ENCODE measurements around the gene TFG. TPM values are rescaled to one million over a fixed set of nuclear protein-coding genes. Genes with fewer than 3 reads are reported as not detected.

TFG gene
- total and polyA plus RNA-seq, 11 donors: 54.9 to 115 (median 90.5) TPM

DNA sequence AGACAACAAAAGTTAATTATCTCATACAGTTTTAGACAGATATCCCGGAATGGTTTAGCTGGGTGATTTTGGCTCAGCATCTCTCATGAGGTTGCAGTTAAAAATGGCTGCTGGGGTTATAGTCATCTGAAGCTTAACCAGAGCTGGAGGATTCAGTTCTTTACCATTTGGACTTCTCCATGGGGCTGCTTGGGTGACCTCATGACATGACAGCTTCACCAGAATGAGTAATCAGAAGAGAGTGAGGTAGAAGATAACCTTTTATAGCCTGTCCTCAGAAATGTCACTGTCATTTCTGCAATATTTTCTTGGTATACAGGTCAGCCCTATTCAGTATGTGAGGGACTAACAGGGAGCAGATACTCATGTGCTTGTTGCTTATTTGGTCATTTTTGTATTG, 30.9 kb downstream of the TFG start:
- peaks cover 0 to 20% (median 1%) of the 10 kb centered on the region in 12 donors for H3K4me1 ChIP-seq
- H3K27ac ChIP-seq: no peak overlapping the region
- H3K36me3 ChIP-seq: peaks cover 0 to 100% (median 97%) of the 10 kb centered on the region in 9 donors
- no peaks in the 10 kb centered on the region for H3K27me3 ChIP-seq
- intact Hi-C loops (cut with DNase I): loop anchor here in 1 of 10 donors (10.0 kb wide), 1 partner anchor 645 kb away; no protein-coding TSS in a partner anchor
- no peak for DNase-seq
- TF ChIP-seq POLR2A (IDR thresholded peaks at IDR 0.05): no peak
- TF ChIP-seq, protein P1, sequence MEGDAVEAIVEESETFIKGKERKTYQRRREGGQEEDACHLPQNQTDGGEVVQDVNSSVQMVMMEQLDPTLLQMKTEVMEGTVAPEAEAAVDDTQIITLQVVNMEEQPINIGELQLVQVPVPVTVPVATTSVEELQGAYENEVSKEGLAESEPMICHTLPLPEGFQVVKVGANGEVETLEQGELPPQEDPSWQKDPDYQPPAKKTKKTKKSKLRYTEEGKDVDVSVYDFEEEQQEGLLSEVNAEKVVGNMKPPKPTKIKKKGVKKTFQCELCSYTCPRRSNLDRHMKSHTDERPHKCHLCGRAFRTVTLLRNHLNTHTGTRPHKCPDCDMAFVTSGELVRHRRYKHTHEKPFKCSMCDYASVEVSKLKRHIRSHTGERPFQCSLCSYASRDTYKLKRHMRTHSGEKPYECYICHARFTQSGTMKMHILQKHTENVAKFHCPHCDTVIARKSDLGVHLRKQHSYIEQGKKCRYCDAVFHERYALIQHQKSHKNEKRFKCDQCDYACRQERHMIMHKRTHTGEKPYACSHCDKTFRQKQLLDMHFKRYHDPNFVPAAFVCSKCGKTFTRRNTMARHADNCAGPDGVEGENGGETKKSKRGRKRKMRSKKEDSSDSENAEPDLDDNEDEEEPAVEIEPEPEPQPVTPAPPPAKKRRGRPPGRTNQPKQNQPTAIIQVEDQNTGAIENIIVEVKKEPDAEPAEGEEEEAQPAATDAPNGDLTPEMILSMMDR (IDR thresholded peaks at IDR 0.05): no peak
- H3K4me3 ChIP-seq: no peak overlapping the region
- ATAC-seq: peak in 2 of 4 donors; percentile 20 to 26
- H3K9me3 ChIP-seq: no peaks in the 10 kb centered on the region
- WGBS, 4 donors: 82 to 95% (median 92%) methylated on average over 1 of the region's 1 CpG

DNA sequence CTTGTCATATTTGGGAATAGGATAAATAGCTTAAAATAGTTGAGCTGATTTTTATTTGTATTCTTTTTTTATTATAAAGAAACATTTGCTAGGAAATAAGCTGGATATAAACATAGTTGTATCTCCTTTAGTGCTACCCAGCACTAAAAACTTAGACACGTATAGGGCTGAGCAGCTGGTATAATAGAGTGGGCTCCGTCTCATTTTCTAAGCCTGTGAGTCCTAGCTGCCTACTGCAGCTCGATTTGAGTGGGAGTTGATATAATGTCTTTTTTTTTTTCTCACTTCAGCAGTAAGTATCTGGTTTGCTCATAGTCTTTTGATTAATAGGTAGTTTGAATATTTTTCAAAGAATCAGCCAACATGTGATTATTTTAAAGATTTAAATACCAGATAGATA, 34.2 kb downstream of the TFG start:
- intact Hi-C loops (cut with DNase I): loop anchor here in 1 of 10 donors (10.0 kb wide), 1 partner anchor 641 kb away; no protein-coding TSS in a partner anchor
- WGBS, 4 donors: 88 to 93% (median 91%) methylated on average over 3 of the region's 3 CpGs
- ATAC-seq: no peak
- peaks cover 2 to 100% (median 97%) of the 10 kb centered on the region in 9 donors for H3K36me3 ChIP-seq
- no peak overlapping the region for H3K4me3 ChIP-seq
- no peak overlapping the region for H3K27ac ChIP-seq
- no peaks in the 10 kb centered on the region for H3K27me3 ChIP-seq
- no peak for DNase-seq
- TF ChIP-seq, protein P1 (IDR thresholded peaks at IDR 0.05): no peak
- no peak for TF ChIP-seq POLR2A (IDR thresholded peaks at IDR 0.05)
- H3K4me1 ChIP-seq: peaks cover 0 to 16% (median under 1%) of the 10 kb centered on the region in 12 donors
- no peaks in the 10 kb centered on the region for H3K9me3 ChIP-seq

DNA sequence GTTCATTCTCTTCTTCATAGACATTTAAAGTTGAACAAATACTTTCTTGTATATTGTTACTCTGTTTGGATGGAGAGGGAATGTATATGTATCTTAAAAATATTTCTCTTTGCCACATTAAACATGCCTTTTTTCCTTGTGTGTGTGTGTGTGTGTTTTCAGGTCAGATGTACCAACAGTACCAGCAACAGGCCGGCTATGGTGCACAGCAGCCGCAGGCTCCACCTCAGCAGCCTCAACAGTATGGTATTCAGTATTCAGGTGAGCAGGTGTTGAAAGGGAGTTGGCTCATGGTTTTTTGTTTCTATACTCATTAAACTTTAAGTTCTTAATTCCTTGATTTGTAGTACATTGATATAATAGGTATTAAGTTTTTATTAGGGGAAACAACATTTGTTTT, 35.4 kb downstream of the TFG start:
- Histone ChIP-seq H3K9me3 (no peaks in the 10 kb centered on the region), H3K36me3 (peaks cover 2 to 100% (median 97%) of the 10 kb centered on the region in 9 donors), H3K27me3 (no peaks in the 10 kb centered on the region), H3K4me3 (no peak overlapping the region), H3K27ac (no peak overlapping the region), H3K4me1 (peaks cover 0 to 13% (median 0%) of the 10 kb centered on the region in 12 donors)
- TF ChIP-seq, protein P1 (IDR thresholded peaks at IDR 0.05): no peak
- TF ChIP-seq POLR2A (IDR thresholded peaks at IDR 0.05): no peak
- intact Hi-C loops (cut with DNase I): loop anchor here in 1 of 10 donors (10.0 kb wide), 1 partner anchor 640 kb away; no protein-coding TSS in a partner anchor
- no peak for ATAC-seq
- WGBS, 4 donors: 95 to 99% (median 97%) methylated on average over 2 of the region's 2 CpGs
- DNase-seq: no peak

DNA sequence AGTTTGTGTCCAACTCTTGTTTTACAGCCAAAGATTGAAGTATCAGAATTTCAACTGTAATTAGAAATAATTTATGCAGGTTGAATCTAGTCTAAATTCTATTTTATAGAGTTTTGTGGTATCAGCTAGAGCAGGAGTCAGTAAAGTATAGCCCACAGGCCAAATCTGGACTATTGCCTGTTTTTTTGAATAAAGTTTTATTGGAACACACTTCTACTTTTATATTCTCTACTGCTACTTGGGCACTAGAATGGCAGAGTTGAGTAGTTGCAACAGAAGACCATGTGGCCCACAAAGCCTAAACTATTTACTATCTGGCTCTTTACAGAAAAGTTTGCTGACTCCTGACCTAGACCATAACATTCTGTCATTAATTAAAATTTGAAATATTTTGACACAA, 36.3 kb downstream of the TFG start:
- ATAC-seq (no peak), DNase-seq (no peak)
- Histone ChIP-seq H3K9me3 (no peaks in the 10 kb centered on the region), H3K27me3 (no peaks in the 10 kb centered on the region), H3K4me3 (no peak overlapping the region), H3K4me1 (peaks cover 0 to 13% (median 0%) of the 10 kb centered on the region in 12 donors), H3K36me3 (peaks cover 2 to 100% (median 97%) of the 10 kb centered on the region in 9 donors), H3K27ac (peak overlapping the region in 3 of 12 donors; percentile 11 to 40 (median 23))
- no peak for TF ChIP-seq POLR2A (IDR thresholded peaks at IDR 0.05)
- TF ChIP-seq, protein P1 (IDR thresholded peaks at IDR 0.05): no peak
- intact Hi-C loops (cut with DNase I): loop anchor here in 1 of 10 donors (10.0 kb wide), 1 partner anchor 639 kb away; no protein-coding TSS in a partner anchor
